ENCODE measurements around the gene C10orf71.

The C10orf71 gene

GRCh38 chr10:49272251-49273081, 26.5 kb upstream of the C10orf71 start:
- DNase-seq (ENCODE audit: low read depth, low spot score): no peak

DNA sequence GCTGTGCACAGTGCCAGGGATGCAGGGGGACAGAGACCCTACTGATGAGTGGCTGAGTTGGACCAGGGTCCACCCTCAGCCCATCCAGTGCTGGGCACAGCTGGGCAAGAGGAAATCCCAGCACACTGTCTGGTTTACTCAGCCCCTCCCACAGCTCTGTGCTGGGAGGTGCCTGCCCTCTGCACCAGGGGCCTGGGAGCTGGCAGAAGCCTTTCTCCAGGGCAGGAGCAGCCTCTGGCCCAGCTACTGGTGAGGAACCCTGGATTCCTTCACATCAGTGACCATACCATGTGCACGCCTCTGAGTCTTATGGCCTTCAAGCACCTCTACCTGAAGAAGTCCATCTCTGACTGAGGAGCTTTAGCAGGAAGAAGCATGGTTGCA, 25.9 kb upstream of the C10orf71 start:
- DNase-seq (ENCODE audit: low read depth, low spot score): no peak

DNA sequence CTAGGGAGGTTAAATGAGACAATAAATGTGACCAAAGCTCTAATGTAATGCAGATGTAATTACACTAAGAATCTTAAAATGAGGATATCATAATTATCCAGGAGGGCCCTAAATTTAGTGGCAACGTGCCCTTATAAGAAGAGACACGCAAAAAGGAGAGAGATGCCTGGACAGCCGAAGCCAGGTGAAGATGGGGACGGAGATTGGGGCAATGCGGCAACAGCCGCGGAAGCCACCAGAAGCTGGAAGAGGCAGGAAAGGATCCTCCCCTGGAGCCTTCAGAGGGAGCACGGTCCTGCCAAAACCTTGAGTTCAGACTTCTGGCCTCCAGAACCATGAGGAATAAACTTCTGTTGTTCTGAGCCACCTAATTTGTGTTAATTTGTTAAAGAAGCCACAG, 25.3 kb upstream of the C10orf71 start:
- no peak for DNase-seq (ENCODE audit: low read depth, low spot score)

DNA sequence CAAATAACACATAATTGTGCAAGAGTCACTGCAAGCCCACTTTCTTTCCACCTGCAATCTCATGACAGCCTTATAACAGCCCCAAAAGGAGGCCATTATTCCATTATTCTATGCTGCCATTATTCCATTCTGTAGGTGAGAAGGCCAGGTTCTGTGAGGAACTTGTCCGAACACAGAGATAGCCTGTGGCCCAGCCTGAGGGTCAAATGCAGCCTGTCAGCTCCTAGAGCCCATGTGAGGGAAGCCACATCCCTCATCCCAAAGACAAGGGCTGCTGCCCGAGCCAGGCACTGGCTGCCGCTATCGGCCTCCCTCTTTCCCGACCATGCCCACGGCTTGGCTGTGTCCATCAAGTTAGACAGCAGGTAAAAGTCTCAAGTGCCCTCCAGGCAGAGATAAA, 24.1 kb upstream of the C10orf71 start:
- no peak for DNase-seq (ENCODE audit: low read depth, low spot score)

DNA sequence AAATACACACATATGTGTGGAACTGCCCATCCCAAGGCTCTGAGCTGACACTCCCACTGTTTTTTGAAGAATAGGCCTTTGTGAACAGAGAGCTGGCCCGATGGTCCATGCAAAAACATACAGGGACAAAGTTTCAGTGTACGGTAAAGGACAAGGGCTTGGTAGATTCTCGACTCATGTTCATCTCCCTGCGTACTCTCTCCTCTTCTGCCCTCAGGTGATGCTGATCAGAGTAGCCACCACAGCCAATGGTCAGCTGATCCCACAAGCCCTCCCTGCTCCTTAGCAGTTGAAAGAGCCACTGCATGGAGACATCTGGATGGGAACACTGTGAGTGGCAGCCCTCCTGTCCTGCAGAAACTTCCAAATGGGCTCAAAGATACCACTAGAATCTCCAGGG, 23.1 kb upstream of the C10orf71 start:
- no peak for DNase-seq (ENCODE audit: low read depth, low spot score)

DNA sequence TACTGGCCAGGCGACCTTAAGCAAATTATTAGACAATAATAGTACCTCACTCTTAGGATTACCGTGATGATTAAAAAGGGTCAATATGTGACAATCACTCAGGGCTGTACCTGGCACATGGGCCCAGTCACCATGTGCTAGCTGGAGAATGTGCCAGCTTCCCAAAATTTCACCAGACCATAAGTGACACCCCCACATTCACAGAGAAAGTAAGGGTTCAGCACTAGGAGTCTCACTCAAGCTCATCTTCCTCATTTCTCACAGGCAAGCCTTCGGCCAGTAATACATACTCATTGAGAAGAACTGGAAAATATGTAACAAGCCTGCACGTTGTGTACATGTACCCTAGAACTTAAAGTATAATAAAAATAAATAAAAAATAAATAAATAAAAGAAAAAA, 22.4 kb upstream of the C10orf71 start:
- DNase-seq (ENCODE audit: low read depth, low spot score): no peak

- DNase-seq (ENCODE audit: low read depth, low spot score): no peak
These were observed 21.0 kb upstream of the C10orf71 start for GRCh38 chr10:49277973-49278372.

- DNase-seq (ENCODE audit: low read depth, low spot score): no peak
These were observed 20.4 kb upstream of the C10orf71 start for GRCh38 chr10:49278497-49278981.

DNA sequence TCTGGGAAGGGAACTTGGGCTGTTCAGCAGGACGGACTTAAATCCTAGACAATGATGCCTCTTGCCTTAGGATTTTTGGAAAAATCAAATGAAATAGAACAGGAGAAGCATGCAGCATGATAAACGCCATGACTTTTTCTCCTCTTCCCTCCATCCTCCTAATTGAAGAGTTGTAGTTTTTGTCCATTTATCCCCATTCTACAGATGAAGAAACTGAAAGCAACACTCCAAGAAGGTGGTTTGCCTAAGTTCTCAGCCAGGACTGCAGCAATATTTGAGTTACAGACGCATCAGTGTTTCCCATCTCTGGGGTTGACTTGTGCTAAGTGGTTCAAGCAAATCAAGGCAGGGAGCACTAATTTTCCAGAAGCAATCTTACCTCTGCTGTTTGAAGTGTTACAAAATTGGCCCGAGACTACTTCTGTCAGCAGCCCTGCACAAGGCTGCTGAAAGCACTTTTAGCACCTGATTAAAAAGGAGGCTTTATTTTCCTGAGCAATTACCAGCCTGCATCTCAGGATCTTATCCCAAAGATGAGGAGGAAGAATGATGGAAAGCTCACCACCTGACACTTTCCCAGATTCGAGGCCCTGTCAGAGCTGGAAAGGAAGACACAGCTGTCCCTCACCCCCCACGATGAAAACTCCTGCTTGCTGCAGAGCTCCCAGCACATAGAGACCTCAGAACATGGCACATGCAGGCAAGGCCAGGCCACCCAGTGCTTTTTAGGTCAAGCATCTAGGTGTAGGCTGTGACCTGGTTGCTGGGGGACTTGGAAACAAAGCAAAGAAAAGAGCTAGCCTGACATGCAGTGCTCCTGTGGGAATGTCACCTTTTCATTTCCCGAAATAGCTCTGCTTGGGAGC, 19.7 kb upstream of the C10orf71 start:
- no peak for DNase-seq (ENCODE audit: low read depth, low spot score)

DNA sequence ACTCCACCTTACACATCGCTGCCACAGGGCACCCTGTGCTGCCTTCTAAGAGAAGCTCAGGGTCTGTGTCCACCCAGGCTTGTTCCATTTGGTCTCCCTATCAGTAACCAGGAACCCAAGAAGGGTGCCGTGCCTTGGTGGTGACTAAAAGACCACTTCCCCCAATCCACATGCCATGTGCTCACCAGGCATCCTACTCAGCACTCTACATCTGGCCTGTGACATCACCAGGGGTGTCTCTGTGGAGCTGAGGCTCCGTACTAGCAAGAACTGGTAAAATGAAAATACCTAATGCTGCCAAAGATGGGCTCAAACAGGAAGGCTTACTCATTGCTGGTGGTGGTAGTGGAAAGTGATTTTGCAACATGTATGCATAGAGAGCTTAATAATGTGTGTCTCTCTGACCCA, 19.0 kb upstream of the C10orf71 start:
- DNase-seq (ENCODE audit: low read depth, low spot score): no peak

GRCh38 chr10:49281461-49281860, 17.5 kb upstream of the C10orf71 start:
- no peak for DNase-seq (ENCODE audit: low read depth, low spot score)

DNA sequence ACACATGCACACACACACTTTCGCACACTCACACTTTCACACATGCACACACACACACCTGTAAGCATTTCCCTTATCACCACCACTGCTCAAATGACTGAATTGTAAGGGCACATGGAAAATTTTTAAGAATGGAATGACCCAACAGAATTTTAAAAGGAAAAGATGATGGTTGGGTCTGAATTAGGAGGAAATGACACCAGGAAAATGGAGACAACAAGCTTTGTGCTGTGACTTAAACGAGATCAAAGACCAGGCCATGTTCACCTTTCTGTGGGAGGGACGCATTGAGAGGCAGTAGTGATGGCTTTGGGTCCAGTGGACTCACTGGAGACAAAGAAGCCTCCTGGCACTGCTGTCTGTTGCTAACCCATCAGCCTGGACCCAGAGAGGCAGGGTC, 16.7 kb upstream of the C10orf71 start:
- no peak for DNase-seq (ENCODE audit: low read depth, low spot score)

DNA sequence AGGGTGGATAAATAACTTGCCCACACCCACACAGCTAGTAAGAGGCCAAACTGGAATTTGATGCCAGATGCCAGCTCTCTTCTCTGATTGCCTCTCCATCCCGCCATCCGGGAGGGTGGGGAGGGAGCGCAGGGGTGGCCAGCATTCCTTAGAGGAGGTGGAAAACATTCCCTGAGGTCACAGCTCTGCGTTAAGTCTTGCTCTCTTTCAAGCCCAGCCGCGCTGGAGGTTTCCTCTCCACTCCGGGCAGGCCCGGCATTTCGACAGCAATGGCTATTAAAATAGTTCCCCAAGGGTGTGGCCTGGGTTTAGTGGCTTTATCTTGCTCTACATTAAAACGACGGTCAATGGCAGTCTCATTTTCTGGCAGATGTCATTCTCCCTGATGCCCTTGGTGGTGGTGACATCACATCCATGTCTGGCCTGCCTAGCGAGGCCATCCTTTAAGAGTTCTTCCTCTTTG, 16.1 kb upstream of the C10orf71 start:
- DNase-seq (ENCODE audit: low read depth, low spot score): no peak

DNA sequence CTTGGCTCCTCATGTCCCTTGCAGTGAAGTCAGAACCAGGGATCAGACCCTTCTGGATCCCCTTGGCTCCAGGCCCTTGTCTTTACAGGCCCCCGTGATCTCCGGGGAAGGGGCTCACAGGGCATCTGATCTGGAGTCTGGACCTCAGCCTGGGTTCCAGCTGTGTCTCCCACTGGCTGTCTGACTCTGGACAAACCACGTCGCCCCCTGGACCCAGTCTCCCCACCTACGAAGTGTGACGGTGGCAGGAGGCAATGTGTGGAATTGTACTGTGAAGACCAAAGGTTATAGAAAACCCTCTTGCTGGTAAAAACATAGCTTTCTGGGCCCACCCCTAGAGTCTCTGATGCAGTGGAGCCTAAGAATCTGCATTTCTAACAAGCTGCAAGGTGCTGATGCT, 15.5 kb upstream of the C10orf71 start:
- no peak for DNase-seq (ENCODE audit: low read depth, low spot score)

GRCh38 chr10:49284356-49284755, 14.6 kb upstream of the C10orf71 start:
- DNase-seq (ENCODE audit: low read depth, low spot score): no peak

DNA sequence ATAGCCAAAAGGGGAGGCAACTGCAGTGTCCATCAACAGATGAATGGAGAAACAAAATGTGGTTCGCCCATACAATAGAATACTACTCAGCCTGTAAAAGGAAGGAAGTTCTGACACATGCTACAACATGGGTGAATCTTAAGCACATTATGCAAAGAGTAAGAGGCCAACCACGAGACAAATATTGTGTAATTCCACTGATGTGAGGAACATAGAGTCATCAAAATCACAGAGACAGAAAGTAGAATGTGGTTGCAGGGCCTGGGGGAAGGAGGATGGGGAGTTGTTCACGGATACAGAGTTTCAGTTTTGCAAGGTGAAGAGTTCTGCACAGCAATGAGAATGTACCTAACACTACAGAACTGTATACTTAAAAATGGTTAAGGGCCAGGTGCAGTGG, 13.7 kb upstream of the C10orf71 start:
- DNase-seq (ENCODE audit: low read depth, low spot score): no peak

DNA sequence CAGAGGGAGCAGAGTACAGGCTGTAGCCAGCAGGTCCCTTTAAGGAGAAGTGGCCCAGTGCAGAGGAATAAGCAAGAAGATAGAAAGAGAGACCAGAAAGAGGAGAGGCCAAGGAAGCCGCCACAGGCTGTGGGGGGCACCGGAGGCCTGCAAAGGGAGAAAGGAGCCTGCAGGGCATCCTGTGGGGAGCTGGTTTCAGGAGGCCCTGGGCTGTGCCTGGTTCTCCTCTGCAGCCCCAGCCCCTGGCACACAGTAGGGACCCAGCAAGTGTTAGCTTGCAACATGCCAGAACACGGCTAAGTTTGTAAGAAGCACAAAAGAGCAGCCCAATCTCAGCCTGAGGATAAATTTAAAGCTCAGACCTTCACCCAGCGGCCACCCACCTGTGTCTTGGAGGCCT, 12.3 kb upstream of the C10orf71 start:
- DNase-seq (ENCODE audit: low read depth, low spot score): no peak

DNA sequence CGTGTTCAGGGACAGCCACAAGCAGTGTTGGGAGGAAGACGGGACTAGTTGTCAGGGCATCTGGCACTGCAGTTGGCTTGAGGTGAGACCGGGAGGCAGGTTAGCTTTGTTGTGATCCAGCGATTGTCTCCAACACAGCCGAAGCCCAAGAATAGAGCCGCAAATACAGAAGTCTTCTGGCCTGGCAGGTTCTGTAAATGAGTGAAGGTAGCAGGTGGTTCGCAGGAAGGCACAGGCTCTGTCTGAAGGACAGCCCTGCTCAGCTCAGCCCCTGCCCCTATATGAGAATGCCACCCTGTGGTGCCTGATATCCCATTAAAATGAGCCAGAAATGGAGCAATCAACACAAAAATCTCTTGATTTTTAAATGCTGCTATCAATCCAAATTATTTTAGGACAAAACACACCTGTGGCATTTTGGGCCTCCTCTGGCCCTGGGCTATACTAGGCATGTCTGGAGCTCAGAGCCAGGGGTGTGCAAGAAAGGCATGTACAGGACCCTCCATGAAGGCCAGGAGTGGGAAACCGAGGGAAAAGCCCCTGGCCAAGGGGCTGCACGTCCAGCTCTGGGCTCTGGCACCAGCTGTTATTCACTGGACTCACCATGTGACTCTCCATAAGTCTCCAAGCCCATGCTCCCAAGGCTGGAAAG, 11.2 kb upstream of the C10orf71 start:
- no peak for DNase-seq (ENCODE audit: low read depth, low spot score)

DNA sequence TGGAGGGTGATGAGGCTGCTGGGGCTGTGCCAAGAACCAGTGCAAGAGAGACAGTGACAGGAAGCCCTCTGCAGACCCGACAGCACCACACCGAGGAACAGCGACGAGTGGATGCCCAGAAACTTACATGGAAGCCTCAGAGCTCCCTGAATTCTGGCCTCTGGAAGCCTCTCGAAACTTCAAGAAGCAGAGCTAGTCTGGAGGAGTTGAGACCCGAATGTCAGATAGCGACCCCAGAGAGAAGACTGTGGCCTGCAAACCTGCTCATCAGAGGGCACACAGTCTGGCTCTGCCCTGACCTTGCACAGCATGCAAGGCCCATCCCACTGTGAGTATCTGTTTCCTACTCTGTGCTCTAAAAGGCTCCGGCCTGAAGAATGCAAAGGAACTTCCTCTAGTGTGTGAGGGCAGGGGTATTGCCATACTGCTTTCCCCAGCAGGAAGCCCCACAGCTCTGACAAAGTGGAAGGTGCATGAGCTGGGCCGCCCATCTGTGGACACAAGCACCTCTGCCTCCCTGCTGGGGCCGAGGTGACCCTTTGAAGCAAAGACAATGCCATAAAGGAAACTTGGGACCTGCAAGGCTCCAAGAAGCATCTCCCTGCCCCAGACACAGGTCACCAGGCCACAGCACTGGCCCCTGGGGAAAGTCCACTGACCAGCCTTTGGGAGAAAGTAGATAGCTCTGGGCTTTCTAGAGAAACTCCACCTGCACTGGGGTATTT, 10.5 kb upstream of the C10orf71 start:
- DNase-seq (ENCODE audit: low read depth, low spot score): no peak

GRCh38 chr10:49289480-49289879, 9.5 kb upstream of the C10orf71 start:
- DNase-seq (ENCODE audit: low read depth, low spot score): no peak

DNA sequence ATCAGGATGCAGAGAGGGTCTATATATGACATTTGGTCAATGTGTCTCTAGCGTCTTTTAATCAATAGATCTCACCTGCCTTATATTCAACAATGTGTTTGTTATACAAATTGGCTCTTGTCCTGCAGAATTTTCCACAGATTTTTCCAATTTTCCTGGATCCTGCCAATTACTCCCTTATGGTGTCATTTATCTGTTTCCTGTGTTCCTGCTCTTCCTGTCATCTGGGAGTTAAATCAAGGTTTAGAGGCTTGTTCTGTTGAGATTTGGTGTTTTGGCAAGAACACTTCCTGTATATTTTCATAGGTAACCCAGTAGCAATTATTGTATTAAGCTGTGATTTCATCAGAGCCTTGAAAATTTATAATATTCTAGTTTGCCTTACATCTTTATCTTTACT, 8.8 kb upstream of the C10orf71 start:
- DNase-seq (ENCODE audit: low read depth, low spot score): no peak

GRCh38 chr10:49290607-49291006, 8.4 kb upstream of the C10orf71 start:
- no peak for DNase-seq (ENCODE audit: low read depth, low spot score)
